Fibroblast of villous mesenchyme (primary cell): ENCODE data around the gene FBXO15. TPM values are rescaled to one million over a fixed set of nuclear protein-coding genes. Genes with fewer than 3 reads are reported as not detected.

ENCODE experiments used
- DNase-seq: peaks from one replicate; pipeline ENCODE4 v3.0.0-alpha.2; 2010; ENCODE audit warnings: low read depth
- H3K4me3 ChIP-seq: 2 replicates; pipeline ENCODE4 v1.5.1; 2011; ENCODE audit warnings: low read depth, mild to moderate bottlenecking, low read length
- total RNA-seq: library from RNA; depleted of rRNA; stranded (reverse); fragments of >200 nt; gene quantifications from 2 replicates; pipeline ENCODE4 v1.2.3, GENCODE V29; 2012
- TF ChIP-seq, protein P1 (sequence below): IDR thresholded peaks from 2 replicates; pipeline ENCODE4 v1.5.1; 2012; ENCODE audit warnings: low read depth, mild to moderate bottlenecking, low read length; ENCODE audit not compliant: insufficient read depth

Gene FBXO15
- total RNA-seq, 1 donor = 0.43 TPM

DNA sequence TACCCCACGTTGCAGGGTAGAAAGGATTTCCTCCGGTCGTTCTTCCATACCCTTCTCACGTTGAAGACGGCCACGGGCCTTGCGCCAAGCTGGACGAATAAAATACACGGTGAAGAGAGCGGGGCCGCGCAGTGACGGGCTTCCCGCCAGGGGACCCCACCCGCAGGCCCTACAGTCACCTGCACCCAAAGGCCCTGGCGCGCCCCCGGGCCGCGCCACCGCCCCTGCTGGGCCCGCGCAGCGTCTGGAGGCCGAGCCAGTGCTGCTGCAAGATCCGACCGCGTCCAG, 199 bp downstream of the FBXO15 start:
- TF ChIP-seq, protein P1, sequence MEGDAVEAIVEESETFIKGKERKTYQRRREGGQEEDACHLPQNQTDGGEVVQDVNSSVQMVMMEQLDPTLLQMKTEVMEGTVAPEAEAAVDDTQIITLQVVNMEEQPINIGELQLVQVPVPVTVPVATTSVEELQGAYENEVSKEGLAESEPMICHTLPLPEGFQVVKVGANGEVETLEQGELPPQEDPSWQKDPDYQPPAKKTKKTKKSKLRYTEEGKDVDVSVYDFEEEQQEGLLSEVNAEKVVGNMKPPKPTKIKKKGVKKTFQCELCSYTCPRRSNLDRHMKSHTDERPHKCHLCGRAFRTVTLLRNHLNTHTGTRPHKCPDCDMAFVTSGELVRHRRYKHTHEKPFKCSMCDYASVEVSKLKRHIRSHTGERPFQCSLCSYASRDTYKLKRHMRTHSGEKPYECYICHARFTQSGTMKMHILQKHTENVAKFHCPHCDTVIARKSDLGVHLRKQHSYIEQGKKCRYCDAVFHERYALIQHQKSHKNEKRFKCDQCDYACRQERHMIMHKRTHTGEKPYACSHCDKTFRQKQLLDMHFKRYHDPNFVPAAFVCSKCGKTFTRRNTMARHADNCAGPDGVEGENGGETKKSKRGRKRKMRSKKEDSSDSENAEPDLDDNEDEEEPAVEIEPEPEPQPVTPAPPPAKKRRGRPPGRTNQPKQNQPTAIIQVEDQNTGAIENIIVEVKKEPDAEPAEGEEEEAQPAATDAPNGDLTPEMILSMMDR = no peak
- no peak for DNase-seq
- H3K4me3 ChIP-seq = peak overlapping the region; percentile 97

DNA sequence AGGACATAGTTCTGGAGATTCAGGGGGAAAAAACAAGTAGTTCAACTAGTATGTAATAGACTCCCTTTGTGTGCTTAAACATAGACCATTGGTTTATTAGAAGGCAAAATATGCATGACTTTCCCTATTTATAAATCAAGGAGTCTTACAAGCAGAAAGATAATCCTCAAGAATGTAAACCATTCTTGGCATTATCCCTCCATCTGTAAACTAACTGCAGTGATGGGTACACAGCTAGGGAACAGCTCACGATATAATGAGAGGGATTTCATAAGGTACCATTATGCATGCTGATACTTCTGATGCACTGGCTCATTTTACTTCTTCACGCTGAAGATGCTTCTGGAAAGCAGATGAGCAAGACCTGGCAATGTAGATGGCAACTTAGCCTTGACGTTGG, 878 bp downstream of the FBXO15 start:
- DNase-seq = peak; percentile 81
- TF ChIP-seq, protein P1 = no peak
- peak overlapping the region; percentile 97 for H3K4me3 ChIP-seq

DNA sequence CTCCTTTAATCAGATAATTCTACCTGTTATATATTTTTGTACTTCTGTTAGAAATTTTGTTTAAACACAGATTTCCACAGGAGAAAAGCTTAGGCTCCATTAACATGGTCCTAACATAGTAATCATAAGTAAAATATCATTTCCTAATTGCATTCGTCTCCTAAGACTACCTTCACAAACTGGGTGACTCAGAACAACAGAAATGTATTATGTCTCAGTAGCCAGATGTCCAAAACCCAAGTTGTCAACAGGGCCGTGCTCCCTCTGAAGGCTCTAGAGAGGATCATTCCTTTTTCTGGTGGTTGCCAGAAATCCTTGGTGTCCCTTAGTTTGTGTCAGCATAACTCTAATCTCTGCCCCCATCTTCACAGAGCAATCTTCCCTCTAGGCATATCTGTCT, 5.4 kb downstream of the FBXO15 start:
- DNase-seq = peak; percentile 13
- TF ChIP-seq, protein P1 = no peak
- no peak overlapping the region for H3K4me3 ChIP-seq

DNA sequence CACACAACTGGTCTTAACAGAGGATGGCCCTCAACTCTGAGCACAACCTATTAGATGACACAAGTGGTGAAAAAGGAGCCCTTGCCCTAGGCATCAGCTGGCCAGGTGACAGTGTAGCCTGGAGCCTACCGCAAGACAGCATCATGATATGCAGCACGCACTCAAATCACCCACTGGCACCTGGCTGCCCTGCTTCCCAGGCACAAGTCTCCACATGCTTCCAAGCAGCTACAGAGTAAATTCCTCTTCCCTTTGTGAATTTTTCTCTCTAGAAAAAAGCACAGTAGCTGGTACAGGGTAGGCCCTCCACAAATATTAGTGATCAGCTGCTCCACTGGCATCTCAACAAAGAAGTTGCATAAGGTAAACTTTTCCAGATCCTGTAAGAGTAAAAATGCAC, 6.0 kb downstream of the FBXO15 start:
- no peak for DNase-seq
- H3K4me3 ChIP-seq = no peak overlapping the region
- TF ChIP-seq, protein P1 = no peak

- no peak for DNase-seq
- TF ChIP-seq, protein P1 = no peak
- no peak overlapping the region for H3K4me3 ChIP-seq
Measured at GRCh38 chr18:74140582-74140981, 7.1 kb downstream of the FBXO15 start.

- no peak overlapping the region for H3K4me3 ChIP-seq
- DNase-seq = peak; percentile 37
- TF ChIP-seq, protein P1 = no peak
Measured at GRCh38 chr18:74139888-74140287, 7.7 kb downstream of the FBXO15 start.

GRCh38 chr18:74139411-74139810, 8.2 kb downstream of the FBXO15 start:
- TF ChIP-seq, protein P1 = no peak
- H3K4me3 ChIP-seq = no peak overlapping the region
- no peak for DNase-seq
